HG02885 (cell line): ENCODE measurements around the gene SFN.
"Not testable (repeated sequence)": the region's sequence is repeated elsewhere in the genome, so short reads cannot be mapped to it uniquely, and the experiment has no call there.

Source experiments
- ATAC-seq: cut with Tn5 transposase; IDR thresholded peaks from one replicate; pipeline ENCODE4 v1.9.1; 2021; ENCODE audit warnings: mild to moderate bottlenecking; ENCODE audit not compliant: unreplicated experiment, poor library complexity

The SFN gene

DNA sequence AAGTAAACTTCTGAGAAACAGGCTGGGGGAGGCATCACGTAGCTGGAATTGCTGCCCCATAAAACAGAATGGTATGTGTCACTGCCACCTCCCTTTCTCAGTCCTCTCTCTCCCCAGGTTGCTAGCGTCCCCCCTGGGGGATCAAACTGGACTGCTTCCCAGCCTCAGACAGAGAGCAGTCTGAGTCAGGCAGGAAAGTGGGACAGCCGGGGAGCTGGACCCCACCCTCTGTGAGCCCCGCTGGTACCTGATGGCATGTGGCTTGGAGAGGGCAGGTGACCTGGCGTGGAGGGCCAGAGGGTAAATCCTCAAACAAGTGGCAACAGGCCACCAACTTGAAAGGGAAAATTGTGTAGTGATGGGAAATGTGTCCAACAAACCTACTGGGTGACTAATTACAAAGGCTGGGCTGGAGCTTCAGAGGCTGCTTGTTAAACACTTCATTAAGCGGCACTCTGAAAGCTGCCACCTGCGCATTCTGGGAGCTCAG is 1.0 kb upstream of the SFN start:
- ATAC-seq = no peak

DNA sequence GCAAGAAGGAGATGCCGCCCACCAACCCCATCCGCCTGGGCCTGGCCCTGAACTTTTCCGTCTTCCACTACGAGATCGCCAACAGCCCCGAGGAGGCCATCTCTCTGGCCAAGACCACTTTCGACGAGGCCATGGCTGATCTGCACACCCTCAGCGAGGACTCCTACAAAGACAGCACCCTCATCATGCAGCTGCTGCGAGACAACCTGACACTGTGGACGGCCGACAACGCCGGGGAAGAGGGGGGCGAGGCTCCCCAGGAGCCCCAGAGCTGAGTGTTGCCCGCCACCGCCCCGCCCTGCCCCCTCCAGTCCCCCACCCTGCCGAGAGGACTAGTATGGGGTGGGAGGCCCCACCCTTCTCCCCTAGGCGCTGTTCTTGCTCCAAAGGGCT is 732 bp downstream of the SFN start:
- no peak for ATAC-seq

- peak; percentile 90 for ATAC-seq
These were observed 1.9 kb downstream of the SFN start for GRCh38 chr1:26864610-26865480.

- ATAC-seq = not testable (repeated sequence)
These were observed 10.1 kb downstream of the SFN start for GRCh38 chr1:26873097-26873496.

- ATAC-seq = no peak
These were observed 11.9 kb downstream of the SFN start for GRCh38 chr1:26874896-26875295.

DNA sequence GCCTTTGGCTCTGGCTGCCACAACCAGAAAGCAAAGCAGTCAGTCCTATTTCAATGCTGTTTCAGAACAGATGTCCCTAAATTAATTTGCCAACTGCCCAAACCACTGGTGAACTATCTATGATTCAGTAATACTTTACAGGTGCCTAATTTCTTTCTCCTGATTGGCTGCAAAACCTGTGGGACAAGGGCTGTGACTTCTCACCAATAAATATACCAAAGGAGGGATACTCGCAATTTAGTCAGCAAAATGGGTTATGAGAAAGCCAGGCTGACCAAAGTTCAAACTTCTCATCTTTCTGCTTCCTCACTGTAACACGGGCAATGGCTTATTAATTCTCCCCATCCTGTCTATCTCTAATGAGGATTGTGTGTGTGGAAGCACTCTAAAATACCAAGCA is 14.4 kb downstream of the SFN start:
- no peak for ATAC-seq

DNA sequence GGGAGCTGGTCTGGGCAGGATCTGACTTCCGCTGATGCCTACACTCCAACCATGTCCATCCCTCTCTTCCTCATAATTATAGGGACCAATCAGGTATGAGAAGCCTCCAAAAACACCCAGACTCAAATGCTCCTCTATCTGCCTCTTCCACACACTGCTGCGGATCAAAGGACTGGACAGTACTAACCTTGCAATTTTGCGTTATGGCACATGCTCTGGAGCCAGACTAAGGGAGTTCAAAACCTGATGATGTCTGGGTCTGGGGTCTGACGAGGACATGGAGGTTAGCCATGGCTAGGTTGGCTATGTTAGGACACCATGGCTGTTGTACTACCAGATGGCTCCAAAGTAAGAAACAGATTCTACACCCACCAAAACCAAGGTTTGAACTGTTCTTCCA is 16.8 kb downstream of the SFN start:
- ATAC-seq = no peak

GRCh38 chr1:26881611-26882010 is 18.7 kb downstream of the SFN start:
- ATAC-seq = not testable (repeated sequence)

DNA sequence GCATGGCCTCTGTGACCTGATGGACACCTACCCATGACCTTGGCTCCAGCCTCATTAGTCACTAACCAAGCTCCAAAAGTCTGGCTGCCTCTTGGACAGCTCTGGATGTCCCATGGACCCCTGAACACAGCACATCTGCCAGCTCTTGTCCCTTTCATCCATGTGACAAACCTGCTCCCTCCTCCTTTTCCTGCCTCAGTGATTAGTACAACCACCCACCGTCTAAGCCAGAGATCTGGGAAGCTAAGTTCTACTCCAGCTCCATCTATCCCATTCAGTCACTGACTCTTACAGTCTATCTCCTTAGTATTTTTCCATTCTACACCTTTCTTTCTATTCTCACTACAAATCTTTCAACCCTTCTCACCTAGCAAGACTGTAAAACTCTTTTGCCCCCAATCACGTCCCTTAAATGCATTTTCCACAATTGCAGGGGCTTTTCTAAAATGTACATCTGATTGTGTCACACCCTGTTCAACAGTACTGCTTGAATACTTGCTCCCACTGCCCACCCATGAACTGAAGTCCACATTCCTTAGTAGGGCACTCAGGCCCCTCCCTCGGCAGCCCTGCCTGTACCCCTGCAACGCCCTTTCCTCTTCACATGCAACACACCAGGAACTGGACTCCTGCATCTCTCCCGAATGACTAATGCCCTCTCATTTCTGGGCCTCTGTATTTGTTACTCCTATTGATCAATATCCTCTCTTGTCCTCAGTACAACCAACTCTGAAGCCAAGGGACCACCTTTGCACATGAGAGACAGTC is 19.9 kb downstream of the SFN start:
- ATAC-seq = no peak

GRCh38 chr1:26887125-26887524 is 24.2 kb downstream of the SFN start:
- ATAC-seq = no peak

GRCh38 chr1:26888231-26888630 is 25.3 kb downstream of the SFN start:
- no peak for ATAC-seq

- ATAC-seq = peak; percentile 93
These were observed 26.9 kb downstream of the SFN start, which contains the start of gene GPN2 for GRCh38 chr1:26889551-26890466. Gene GPN2, minus strand, starts transcription at chr1:26890283. Its CDS starts 187 bp downstream, at chr1:26890096.

- ATAC-seq = peak; percentile 18
These were observed 27.5 kb downstream of the SFN start for GRCh38 chr1:26890467-26890796.

GRCh38 chr1:26894263-26894662 is 31.3 kb downstream of the SFN start:
- ATAC-seq = no peak

DNA sequence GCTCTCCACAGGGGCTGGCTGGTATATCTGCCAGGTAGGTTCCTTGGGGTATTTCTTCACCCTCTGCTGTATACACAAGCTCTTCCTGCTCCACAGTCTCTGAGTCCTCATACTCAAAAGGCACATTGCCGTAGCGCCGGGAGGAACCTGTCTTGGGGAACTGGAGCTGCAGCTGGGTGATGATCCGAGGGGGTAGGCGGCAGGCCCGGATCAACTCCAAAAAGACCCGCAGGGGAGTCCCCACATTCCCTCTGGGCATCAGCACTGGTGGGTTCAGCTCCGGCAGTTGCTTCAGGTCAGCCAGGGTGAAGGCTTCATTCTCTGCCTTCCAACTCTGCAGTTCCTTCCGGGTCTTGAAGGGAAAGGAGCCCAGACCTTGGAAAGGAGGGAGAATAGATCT is 34.4 kb downstream of the SFN start:
- ATAC-seq = no peak

- ATAC-seq = peak; percentile 78
These were observed 37.3 kb downstream of the SFN start, which contains the start of gene GPATCH3 for GRCh38 chr1:26900001-26900814. Gene GPATCH3, minus strand, starts transcription at chr1:26900467. Its CDS starts 25 bp downstream, at chr1:26900442.

- no peak for ATAC-seq
These were observed 38.0 kb downstream of the SFN start for GRCh38 chr1:26900815-26901511.

DNA sequence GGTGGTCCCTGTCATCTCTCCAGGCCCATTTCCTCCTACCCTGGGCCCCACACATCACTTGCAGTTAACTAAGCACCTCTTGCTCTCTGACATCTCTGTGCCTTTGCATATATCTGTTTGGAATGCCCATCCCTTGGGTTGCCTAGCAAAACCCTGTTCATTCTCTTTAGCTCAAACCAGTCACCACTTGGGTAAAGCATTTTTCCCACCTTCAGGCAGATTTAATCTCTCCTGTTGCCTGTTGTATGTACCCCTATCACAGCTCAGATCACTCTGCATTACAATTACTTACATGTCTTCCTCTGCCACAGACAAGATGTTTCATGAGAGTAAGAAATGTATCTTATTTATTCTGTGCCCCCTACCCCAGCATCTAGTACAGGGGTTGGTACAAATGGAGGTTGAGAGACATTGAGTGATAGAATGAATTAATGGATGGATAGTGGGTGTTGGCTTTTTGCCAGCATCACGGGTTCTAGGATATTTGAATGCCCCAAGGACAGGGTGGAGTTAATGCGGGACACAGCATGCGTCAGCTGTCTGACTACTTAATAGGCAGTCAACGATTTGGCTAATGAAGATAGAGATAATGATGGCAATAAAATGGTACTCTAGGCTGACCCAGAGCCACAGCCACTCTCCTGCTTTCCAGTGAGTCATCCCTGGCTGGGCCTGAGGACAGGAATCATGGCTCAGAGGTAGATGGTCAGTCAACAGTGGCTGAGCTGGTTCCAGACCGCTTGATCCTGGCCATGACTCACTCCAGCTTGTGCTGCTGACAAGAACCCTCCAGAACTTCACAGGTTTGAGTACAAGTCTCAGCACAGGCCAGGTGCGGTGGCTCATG is 44.3 kb downstream of the SFN start:
- ATAC-seq = no peak
